ENCODE measurements around the gene RBMS1. TPM values are rescaled to one million over a fixed set of nuclear protein-coding genes. Genes with fewer than 3 reads are reported as not detected.
A peak's percentile ranks its signal among the peaks of the same experiment; 100 is the strongest.

The RBMS1 gene
- total RNA-seq, 1 experiment from 2014 or later = 77.5 TPM

DNA sequence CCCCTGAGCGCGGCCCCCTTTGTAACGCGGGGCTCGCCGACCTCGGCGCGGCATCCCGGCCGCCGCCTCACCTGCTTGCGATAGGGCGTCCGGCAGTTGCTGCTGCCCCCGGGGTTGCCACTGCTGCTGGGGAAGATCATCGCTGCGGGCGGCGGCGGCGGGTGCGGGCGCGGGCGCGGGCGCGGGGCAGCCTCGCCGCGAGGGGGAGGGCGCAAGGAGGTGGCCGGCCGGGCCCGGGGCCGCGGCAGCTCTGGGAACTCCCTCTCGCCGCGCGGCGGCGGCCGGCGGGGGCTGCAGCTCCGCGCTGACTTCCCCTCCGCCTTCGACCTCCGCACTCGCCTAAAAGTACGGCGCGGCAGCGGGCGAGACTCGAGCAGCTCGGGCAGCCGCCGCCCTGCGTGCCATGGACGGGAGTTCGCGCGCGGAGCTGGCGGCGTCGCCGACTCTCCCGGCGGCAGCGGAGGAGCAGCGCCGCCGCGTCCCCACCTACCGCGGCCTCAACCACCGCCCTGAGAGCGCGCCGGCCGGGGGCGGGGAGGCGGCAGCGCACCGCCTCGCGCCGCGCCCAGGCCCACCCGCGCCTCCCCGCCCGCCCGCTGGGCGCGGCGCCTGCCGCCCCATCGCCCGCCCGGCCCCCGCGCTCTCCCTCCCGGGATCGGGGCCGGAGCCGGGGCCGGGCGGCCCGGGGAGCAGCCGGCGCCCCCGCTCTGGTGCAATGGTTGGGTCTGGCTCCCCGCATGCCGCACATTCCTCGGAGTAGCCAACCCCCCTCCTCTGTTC, 86.0 kb downstream of the RBMS1 start:
- no peak overlapping the region for H2AFZ ChIP-seq (ENCODE audit: low read length)
- H2BK15ac ChIP-seq (ENCODE audit: low read depth, low read length) = no peak overlapping the region
- peak overlapping the region; percentile 76 to 92 for H3K4me3 Mint-ChIP-seq
- no peaks in the 10 kb centered on the region; the same call in 1 of the 2 replicates for H3K27me3 ChIP-seq (ENCODE audit: insufficient read depth, low read length)
- no peak overlapping the region for H2BK5ac ChIP-seq (ENCODE audit: insufficient read length, low read length)
- WGBS (ENCODE audit: extremely low coverage, insufficient read length, low lambda C conversion rate) = no CpG with 5 or more reads among the region's 120 CpGs
- H4K8ac ChIP-seq (replicated peaks; ENCODE audit: insufficient read length, low read depth, low read length) = no peak overlapping the region
- no peaks in the 10 kb centered on the region for H4K20me1 ChIP-seq (ENCODE audit: control insufficient read depth, insufficient read depth, insufficient read length)
- no peak overlapping the region for H3K27ac ChIP-seq (ENCODE audit: insufficient read length, low read depth, low read length)
- no peak overlapping the region for H2AK5ac ChIP-seq (ENCODE audit: insufficient read length, low read length)
- H3K27ac Mint-ChIP-seq = peak overlapping the region; percentile 66 to 96 (median 90); a peak in 3 of 7 replicates
- peak; percentile 66 for DNase-seq
- peaks cover 9% of the 10 kb centered on the region; the same call in 1 of the 2 replicates for H3K79me2 ChIP-seq (ENCODE audit: insufficient read depth, low read length)
- peaks cover 10% of the 10 kb centered on the region for H3K27me3 Mint-ChIP-seq (ENCODE audit: low read depth)
- H3T11ph ChIP-seq (ENCODE audit: low read length) = no peak overlapping the region
- no peaks in the 10 kb centered on the region; a peak in 2 of 7 replicates for H3K36me3 Mint-ChIP-seq (ENCODE audit: insufficient read depth in 1 of 3, low read depth in 3 of 3)
- no peak overlapping the region for H3K18ac ChIP-seq (ENCODE audit: insufficient read length, low read depth, low read length)
- no peak overlapping the region for H3K4ac ChIP-seq (ENCODE audit: low read depth, low read length)
- peaks cover 53 to 59% of the 10 kb centered on the region in 2 experiments for H3K4me1 Mint-ChIP-seq
- H2BK120ac ChIP-seq (ENCODE audit: low read depth, low read length, poor library complexity, severe bottlenecking) = no peak overlapping the region
- no peak overlapping the region for H3K56ac ChIP-seq (ENCODE audit: insufficient read length, low read depth, low read length)
- H3K9ac ChIP-seq (ENCODE audit: extremely low read depth, insufficient read length, low read length) = peak overlapping the region; percentile 42
- H3K79me1 ChIP-seq (ENCODE audit: insufficient read depth, low read depth, low read length, poor library complexity, severe bottlenecking) = no peaks in the 10 kb centered on the region
- peaks cover 5% of the 10 kb centered on the region; the same call in 1 of the 2 replicates for H3K4me1 ChIP-seq (ENCODE audit: insufficient read depth, low read length)
- H2BK20ac ChIP-seq (ENCODE audit: low read depth, low read length, poor library complexity, severe bottlenecking) = no peak overlapping the region
- H3K23ac ChIP-seq (ENCODE audit: insufficient read length, low read depth, low read length) = no peak overlapping the region
- no peak overlapping the region for H2BK12ac ChIP-seq (ENCODE audit: insufficient read length, low read depth, low read length)
- TF ChIP-seq, protein P1, sequence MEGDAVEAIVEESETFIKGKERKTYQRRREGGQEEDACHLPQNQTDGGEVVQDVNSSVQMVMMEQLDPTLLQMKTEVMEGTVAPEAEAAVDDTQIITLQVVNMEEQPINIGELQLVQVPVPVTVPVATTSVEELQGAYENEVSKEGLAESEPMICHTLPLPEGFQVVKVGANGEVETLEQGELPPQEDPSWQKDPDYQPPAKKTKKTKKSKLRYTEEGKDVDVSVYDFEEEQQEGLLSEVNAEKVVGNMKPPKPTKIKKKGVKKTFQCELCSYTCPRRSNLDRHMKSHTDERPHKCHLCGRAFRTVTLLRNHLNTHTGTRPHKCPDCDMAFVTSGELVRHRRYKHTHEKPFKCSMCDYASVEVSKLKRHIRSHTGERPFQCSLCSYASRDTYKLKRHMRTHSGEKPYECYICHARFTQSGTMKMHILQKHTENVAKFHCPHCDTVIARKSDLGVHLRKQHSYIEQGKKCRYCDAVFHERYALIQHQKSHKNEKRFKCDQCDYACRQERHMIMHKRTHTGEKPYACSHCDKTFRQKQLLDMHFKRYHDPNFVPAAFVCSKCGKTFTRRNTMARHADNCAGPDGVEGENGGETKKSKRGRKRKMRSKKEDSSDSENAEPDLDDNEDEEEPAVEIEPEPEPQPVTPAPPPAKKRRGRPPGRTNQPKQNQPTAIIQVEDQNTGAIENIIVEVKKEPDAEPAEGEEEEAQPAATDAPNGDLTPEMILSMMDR (conservative IDR thresholded peaks at IDR 0.05) = no peak
- H3K9me3 Mint-ChIP-seq = peaks cover 0 to 6% of the 10 kb centered on the region in 2 experiments; a peak in 1 of 5 replicates
- peaks cover 15% of the 10 kb centered on the region for H3K23me2 ChIP-seq (ENCODE audit: insufficient read length, low read depth, low read length, poor library complexity, severe bottlenecking)
- H4K5ac ChIP-seq (ENCODE audit: insufficient read length, low read depth, low read length) = no peak overlapping the region
- peak overlapping the region; percentile 68 for H3K14ac ChIP-seq (ENCODE audit: insufficient read depth, low read length)
- no peaks in the 10 kb centered on the region for H3K9me3 ChIP-seq (ENCODE audit: control insufficient read depth, low read depth, low read length)
- H3K4me2 ChIP-seq (ENCODE audit: insufficient read depth, insufficient read length, low read length) = peak overlapping the region; percentile 88
- H4K91ac ChIP-seq (ENCODE audit: insufficient read length, low read depth, low read length) = no peak overlapping the region

All from H9 (cell line).